DOHH2 (cell line): ENCODE data around the gene SUCNR1.

Experiments
- CTCF ChIP-seq: fragments of 200-600 bp; sonication (generic); IDR thresholded peaks from one replicate; pipeline ENCODE4 v1.5.1; 2014; ENCODE audit warnings: antibody characterized with exemption, mild to moderate bottlenecking, low read depth, low read length; ENCODE audit not compliant: poor library complexity, severe bottlenecking
- EZH2phosphoT487 ChIP-seq: fragments of 200-600 bp; sonication (generic); IDR thresholded peaks from 2 replicates; pipeline ENCODE4 v1.6.1; 2017; ENCODE audit warnings: borderline replicate concordance, mild to moderate bottlenecking, antibody characterized with exemption, low read length, moderate library complexity, mixed read lengths

- TF ChIP-seq CTCF, result no peak
- TF ChIP-seq EZH2phosphoT487, result no peak
These were observed 28.0 kb upstream of the SUCNR1 start for GRCh38 chr3:151845306-151845905.
